Fibroblast of lung (primary cell): Measurements from ENCODE around the gene KCTD5. TPM values are rescaled to one million over a fixed set of nuclear protein-coding genes. Genes with fewer than 3 reads are reported as not detected.

ENCODE experiments used
- DNase-seq, 2 donors: peaks; one replicate each; pipeline versions ENCODE4 v3.0.0 to v3.0.0-alpha.2; 2010; ENCODE audit warnings: low read depth in 2 of 2
- H2AFZ ChIP-seq: 2 replicates; pipeline ENCODE4 v1.5.1; 2012; ENCODE audit warnings: low read length, control low read depth, inconsistent platforms
- H3K27ac ChIP-seq: 2 replicates; pipeline ENCODE4 v1.5.1; 2011; ENCODE audit warnings: low read length, control low read depth; ENCODE audit not compliant: insufficient read depth
- H3K27me3 ChIP-seq: 2 replicates; pipeline ENCODE4 v1.5.1; 2011; ENCODE audit warnings: mild to moderate bottlenecking, low read length; ENCODE audit not compliant: control insufficient read depth, insufficient read depth
- H3K36me3 ChIP-seq: 2 replicates; pipeline ENCODE4 v1.5.1; 2011; ENCODE audit warnings: low read length; ENCODE audit not compliant: control insufficient read depth, insufficient read depth
- H3K4me1 ChIP-seq: 2 replicates; pipeline ENCODE4 v1.5.1; 2011; ENCODE audit warnings: low read length; ENCODE audit not compliant: control insufficient read depth, insufficient read depth; ENCODE audit errors: extremely low read depth
- H3K4me2 ChIP-seq: 2 replicates; pipeline ENCODE4 v1.5.1; 2011; ENCODE audit warnings: low read length, control low read depth; ENCODE audit not compliant: insufficient read depth; ENCODE audit errors: extremely low read depth
- H3K4me3 ChIP-seq, 4 experiments: fragments of 200-600 bp in 1 of 4; sonication (generic) in 1 of 4; replicated peaks in 1 of 4; 2 replicates each; pipeline ENCODE4 v1.5.1; 2011 to 2016; ENCODE audit warnings: low read length in 4 of 4, low read depth in 3 of 4, mild to moderate bottlenecking in 3 of 4, control low read depth in 2 of 4, inconsistent platforms in 1 of 4, mixed read lengths in 1 of 4; ENCODE audit not compliant: insufficient read depth in 1 of 4; ENCODE audit errors: control extremely low read depth in 1 of 4
- H3K79me2 ChIP-seq: 2 replicates; pipeline ENCODE4 v1.5.1; 2012; ENCODE audit warnings: mild to moderate bottlenecking, low read length, inconsistent platforms; ENCODE audit not compliant: control insufficient read depth, insufficient read depth
- H3K9ac ChIP-seq: 2 replicates; pipeline ENCODE4 v1.5.1; 2011; ENCODE audit warnings: mild to moderate bottlenecking, low read length, control low read depth; ENCODE audit not compliant: insufficient read depth
- H3K9me3 ChIP-seq: 2 replicates; pipeline ENCODE4 v1.5.1; 2012; ENCODE audit warnings: low read depth, low read length; ENCODE audit not compliant: control insufficient read depth, insufficient read depth
- H4K20me1 ChIP-seq: 2 replicates; pipeline ENCODE4 v1.5.1; 2011; ENCODE audit warnings: low read length; ENCODE audit not compliant: control insufficient read depth, insufficient read depth; ENCODE audit errors: extremely low read depth
- CTCF ChIP-seq, 2 donors: IDR thresholded peaks in 1 of 2; conservative IDR thresholded peaks in 1 of 2; 1 replicate in 1 of 2; 2 replicates in 1 of 2; pipeline ENCODE4 v1.5.1; 2011 to 2012; ENCODE audit warnings: low read length in 2 of 2, control low read depth in 1 of 2, inconsistent platforms in 1 of 2, low read depth in 1 of 2, mild to moderate bottlenecking in 1 of 2
- EZH2 ChIP-seq: IDR thresholded peaks from 2 replicates; pipeline ENCODE4 v1.5.1; 2012; ENCODE audit warnings: low read length, control low read depth, mild to moderate bottlenecking; ENCODE audit errors: missing control alignments
- polyA plus RNA-seq, 2 donors: library from polyadenylated mRNA; depleted of rRNA in 1 of 2; stranded (reverse) in 1 of 2; unstranded in 1 of 2; fragments of >200 nt; gene quantifications; 2 replicates each; pipeline ENCODE4 v1.2.1, GENCODE V29; 2011 to 2012; ENCODE audit warnings: missing spikeins in 1 of 2
- total RNA-seq: library from RNA; depleted of rRNA; stranded (reverse); fragments of >200 nt; gene quantifications from 2 replicates; pipeline ENCODE4 v1.2.1, GENCODE V29; 2014

Gene KCTD5
- total and polyA plus RNA-seq, 2 donors (not counting 1 experiment from before 2014, with no cell fraction given), result 21.6 to 25.9 TPM

GRCh38 chr16:2739625-2740430 lies 57.5 kb downstream of the KCTD5 start:
- Histone ChIP-seq H3K9me3 (no peaks in the 10 kb centered on the region), H3K36me3 (no peaks in the 10 kb centered on the region), H3K4me1 (no peaks in the 10 kb centered on the region), H3K27me3 (no peaks in the 10 kb centered on the region), H3K27ac (no peak overlapping the region), H4K20me1 (no peaks in the 10 kb centered on the region), H2AFZ (no peak overlapping the region), H3K9ac (no peak overlapping the region), H3K4me2 (no peak overlapping the region), H3K4me3 (no peak overlapping the region), H3K79me2 (no peaks in the 10 kb centered on the region)
- no peak for DNase-seq
- no peak for TF ChIP-seq CTCF (conservative IDR thresholded peaks at IDR 0.05 in 1 of 2, IDR thresholded peaks at IDR 0.05 in 1 of 2; ENCODE audit: low read depth in 1 of 2, low read length in 2 of 2)
- no peak for TF ChIP-seq EZH2

- no peaks in the 10 kb centered on the region for H3K36me3 ChIP-seq
- H2AFZ ChIP-seq, result no peak overlapping the region
- H3K4me2 ChIP-seq, result no peak overlapping the region
- no peaks in the 10 kb centered on the region for H3K4me1 ChIP-seq
- no peak overlapping the region for H3K27ac ChIP-seq
- H3K4me3 ChIP-seq, result no peak overlapping the region
- no peaks in the 10 kb centered on the region for H3K27me3 ChIP-seq
- no peak for DNase-seq
- H3K9me3 ChIP-seq, result no peaks in the 10 kb centered on the region
- TF ChIP-seq EZH2 (no peak), CTCF (conservative IDR thresholded peaks at IDR 0.05 in 1 of 2, IDR thresholded peaks at IDR 0.05 in 1 of 2; ENCODE audit: low read depth in 1 of 2, low read length in 2 of 2) (no peak)
- H4K20me1 ChIP-seq, result no peaks in the 10 kb centered on the region
- H3K9ac ChIP-seq, result no peak overlapping the region
- H3K79me2 ChIP-seq, result no peaks in the 10 kb centered on the region
Observed at GRCh38 chr16:2740476-2740875, 58.2 kb downstream of the KCTD5 start.

- Histone ChIP-seq H4K20me1 (no peaks in the 10 kb centered on the region), H3K4me2 (no peak overlapping the region), H3K4me3 (no peak overlapping the region), H3K79me2 (no peaks in the 10 kb centered on the region), H3K9ac (no peak overlapping the region), H3K4me1 (no peaks in the 10 kb centered on the region), H3K9me3 (no peaks in the 10 kb centered on the region), H3K36me3 (no peaks in the 10 kb centered on the region), H3K27ac (no peak overlapping the region), H3K27me3 (no peaks in the 10 kb centered on the region), H2AFZ (no peak overlapping the region)
- TF ChIP-seq EZH2 (no peak), CTCF (conservative IDR thresholded peaks at IDR 0.05 in 1 of 2, IDR thresholded peaks at IDR 0.05 in 1 of 2; ENCODE audit: low read depth in 1 of 2, low read length in 2 of 2) (no peak)
- DNase-seq, result no peak
Observed at GRCh38 chr16:2741168-2741567, 58.8 kb downstream of the KCTD5 start.
